Muscle layer of colon (tissue), 2 donors: Measurements from ENCODE around the gene PI4KA.
"Not testable (repeated sequence)": the region's sequence is repeated elsewhere in the genome, so short reads cannot be mapped to it uniquely, and the experiment has no call there.

ENCODE experiments used
- H3K27ac ChIP-seq: one replicate; pipeline ENCODE4 v1.7.0; 2013; ENCODE audit warnings: low read depth, mild to moderate bottlenecking, low read length, moderate library complexity
- H3K27me3 ChIP-seq, 2 donors: one replicate each; pipeline ENCODE4 v1.7.0; 2013; ENCODE audit warnings: low read length in 2 of 2, mild to moderate bottlenecking in 2 of 2; ENCODE audit not compliant: insufficient read depth in 2 of 2, control insufficient read depth in 1 of 2
- H3K36me3 ChIP-seq: one replicate; pipeline ENCODE4 v1.7.0; 2013; ENCODE audit warnings: mild to moderate bottlenecking, low read length; ENCODE audit not compliant: insufficient read depth
- H3K4me1 ChIP-seq: one replicate; pipeline ENCODE4 v1.7.0; 2013; ENCODE audit warnings: mild to moderate bottlenecking, low read length; ENCODE audit not compliant: insufficient read depth
- H3K4me3 ChIP-seq, 2 donors: one replicate each; pipeline ENCODE4 v1.7.0; 2013; ENCODE audit warnings: low read length in 2 of 2, low read depth in 1 of 2, mild to moderate bottlenecking in 1 of 2, moderate library complexity in 1 of 2
- H3K9ac ChIP-seq: one replicate; pipeline ENCODE4 v1.7.0; 2013; ENCODE audit warnings: low read length
- H3K9me3 ChIP-seq: one replicate; pipeline ENCODE4 v1.7.0; 2013; ENCODE audit warnings: mild to moderate bottlenecking, low read length
- donor health status: abdominal sarcoma.
- donor health status: Adenocarcinoma of cecum.

The PI4KA gene

DNA sequence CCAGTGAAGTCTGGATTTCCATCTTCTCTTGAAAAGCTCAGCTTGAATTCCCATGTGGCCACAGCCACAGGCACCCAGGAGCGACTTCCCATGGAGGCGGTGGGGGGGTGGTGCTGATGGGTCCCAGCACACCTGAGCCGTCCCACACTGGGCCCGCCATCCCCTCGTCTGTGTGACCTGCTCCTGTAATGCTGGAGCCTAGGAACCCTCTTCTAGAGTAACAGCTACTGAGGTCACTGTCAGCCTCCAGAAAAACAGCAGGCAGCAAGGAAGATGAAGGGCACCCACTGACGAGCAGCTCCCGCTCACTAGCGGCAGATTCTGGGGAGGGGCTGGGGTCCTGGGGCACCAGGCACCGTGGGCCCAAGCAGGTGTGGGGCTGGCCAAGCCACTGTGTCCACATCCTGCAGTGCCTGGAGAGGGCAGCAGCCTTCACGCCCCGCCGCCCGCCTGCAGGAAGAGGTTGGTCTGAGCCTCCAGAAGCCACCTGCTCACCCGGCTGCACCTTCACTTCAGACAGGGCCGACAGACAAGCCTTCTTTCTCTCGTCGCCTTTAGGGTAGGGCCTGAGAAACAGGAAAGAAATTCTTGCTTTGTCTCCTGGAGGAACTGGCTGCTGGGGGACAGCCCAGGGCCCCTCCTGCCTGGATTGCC is 141.3 kb downstream of the PI4KA start:
- not testable (repeated sequence) for H3K27ac ChIP-seq, H3K36me3 ChIP-seq, H3K9ac ChIP-seq, H3K9me3 ChIP-seq, H3K4me3 ChIP-seq, H3K4me1 ChIP-seq, H3K27me3 ChIP-seq

- not testable (repeated sequence) for H3K27ac ChIP-seq, H3K9ac ChIP-seq, H3K36me3 ChIP-seq, H3K4me1 ChIP-seq, H3K4me3 ChIP-seq, H3K27me3 ChIP-seq, H3K9me3 ChIP-seq
These were observed 145.5 kb downstream of the PI4KA start for GRCh38 chr22:20713116-20713515.

DNA sequence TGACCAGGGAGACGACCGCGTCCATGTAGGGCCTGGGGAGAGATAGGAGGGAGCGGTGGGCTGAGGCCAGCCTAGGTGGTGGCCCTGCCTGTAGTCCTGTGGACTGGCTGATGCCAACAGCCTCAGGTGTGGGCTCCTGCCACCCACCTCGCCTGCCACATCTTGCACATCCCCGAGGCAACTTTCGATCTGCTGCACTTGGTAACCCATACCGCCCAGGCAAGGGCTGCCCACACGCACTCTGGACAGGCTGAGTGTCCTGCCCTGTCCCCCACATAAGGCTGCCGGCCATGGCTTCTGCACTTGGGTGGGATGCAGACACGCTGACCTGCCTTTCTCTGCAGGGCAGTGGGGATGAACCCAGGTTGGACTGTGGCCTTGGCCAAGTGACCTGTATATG is 148.6 kb downstream of the PI4KA start:
- H3K27ac ChIP-seq, H3K9ac ChIP-seq, H3K9me3 ChIP-seq, H3K36me3 ChIP-seq, H3K4me1 ChIP-seq, H3K4me3 ChIP-seq, H3K27me3 ChIP-seq: not testable (repeated sequence)

GRCh38 chr22:20707549-20708118 is 151.0 kb downstream of the PI4KA start:
- H3K4me3 ChIP-seq, H3K27ac ChIP-seq, H3K4me1 ChIP-seq, H3K36me3 ChIP-seq, H3K9ac ChIP-seq, H3K9me3 ChIP-seq, H3K27me3 ChIP-seq: not testable (repeated sequence)

DNA sequence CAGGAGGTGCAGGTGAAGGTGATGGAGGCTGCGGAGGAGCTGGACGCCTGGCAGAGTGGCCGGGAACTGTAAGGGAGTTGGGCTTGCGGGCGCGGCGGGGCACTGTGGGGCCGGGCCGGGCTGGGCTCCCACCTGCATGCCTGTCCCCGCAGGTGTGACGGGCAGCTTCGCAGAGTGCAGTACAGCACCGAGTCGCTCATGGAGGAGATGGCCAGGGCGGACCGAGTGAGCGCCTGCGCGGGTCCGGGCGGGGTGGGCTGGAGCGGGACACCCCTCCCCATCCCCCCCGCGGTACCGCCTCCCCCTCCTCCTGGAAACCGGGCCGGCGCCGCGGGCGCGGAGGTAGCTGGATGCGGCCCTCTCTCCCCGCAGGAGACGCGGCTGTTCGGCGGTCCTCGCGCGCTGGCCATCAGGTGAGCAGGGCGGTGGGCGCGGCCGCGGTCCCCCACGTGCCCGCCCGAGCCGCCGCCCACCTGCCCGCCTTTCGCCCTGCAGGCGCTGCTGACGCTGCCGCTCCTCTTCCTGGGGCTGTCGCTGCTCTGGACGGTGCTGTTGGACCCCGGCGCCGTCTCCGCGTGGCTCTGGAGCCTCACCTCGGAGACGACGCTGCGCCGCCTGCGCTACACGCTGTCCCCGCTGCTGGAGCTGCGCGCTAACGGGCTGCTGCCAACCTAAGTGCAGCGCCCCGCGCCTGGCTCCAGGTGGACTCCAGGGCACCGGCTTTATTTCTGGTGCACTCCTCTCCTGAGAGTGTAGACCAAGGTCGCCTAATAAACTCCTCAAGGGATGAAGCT is 154.6 kb downstream of the PI4KA start:
- not testable (repeated sequence) for H3K4me3 ChIP-seq, H3K36me3 ChIP-seq, H3K27ac ChIP-seq, H3K9me3 ChIP-seq, H3K4me1 ChIP-seq, H3K9ac ChIP-seq, H3K27me3 ChIP-seq

GRCh38 chr22:20703414-20703806 is 155.2 kb downstream of the PI4KA start:
- not testable (repeated sequence) for H3K36me3 ChIP-seq, H3K4me1 ChIP-seq, H3K4me3 ChIP-seq, H3K9me3 ChIP-seq, H3K9ac ChIP-seq, H3K27me3 ChIP-seq, H3K27ac ChIP-seq

DNA sequence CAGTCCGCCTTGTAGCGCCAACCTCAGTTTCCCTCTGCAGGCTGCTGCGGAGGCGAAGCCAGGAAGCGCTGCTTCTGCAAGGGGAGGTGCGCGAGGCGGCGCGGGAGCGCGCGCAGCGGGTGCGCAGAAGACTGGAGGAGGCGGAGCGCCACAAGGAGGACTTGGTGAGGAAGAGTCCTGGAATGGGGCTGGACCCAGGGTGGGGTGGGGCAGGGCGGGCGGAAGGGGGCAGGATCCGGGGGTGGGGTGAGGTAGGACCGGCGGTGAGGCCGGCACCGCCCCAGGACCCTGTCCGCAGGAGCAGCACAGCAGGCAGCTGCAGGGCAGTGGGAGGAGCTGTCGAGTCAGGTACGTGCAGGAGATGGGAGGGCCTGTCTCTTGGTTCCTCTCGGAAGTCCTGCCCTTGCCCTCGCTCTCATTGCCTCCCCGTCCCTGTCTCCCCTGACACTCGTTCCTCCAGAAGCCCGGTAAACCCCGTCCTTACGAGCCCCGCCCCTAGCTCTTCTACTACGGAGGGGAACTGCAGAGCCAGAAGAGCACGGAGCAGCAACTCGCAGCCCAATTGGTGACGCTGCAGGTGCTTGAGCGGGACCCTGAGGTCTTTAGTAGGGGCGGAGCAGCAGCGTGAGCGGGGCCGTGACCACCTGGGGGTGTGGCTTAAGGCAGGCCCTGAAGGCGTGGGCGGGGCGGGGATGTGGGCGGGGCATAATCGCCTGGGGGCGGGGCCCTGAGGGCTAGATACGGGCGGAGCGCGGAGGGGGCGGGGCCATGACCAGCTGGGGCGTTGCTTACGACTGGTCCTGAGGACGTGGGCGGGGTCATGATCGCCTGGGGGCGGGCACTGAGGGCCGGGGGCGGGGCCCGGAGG is 155.8 kb downstream of the PI4KA start:
- H3K9me3 ChIP-seq, H3K9ac ChIP-seq, H3K27ac ChIP-seq, H3K27me3 ChIP-seq, H3K36me3 ChIP-seq, H3K4me1 ChIP-seq: not testable (repeated sequence)
- peak overlapping the region; percentile 35 to 38 for H3K4me3 ChIP-seq

DNA sequence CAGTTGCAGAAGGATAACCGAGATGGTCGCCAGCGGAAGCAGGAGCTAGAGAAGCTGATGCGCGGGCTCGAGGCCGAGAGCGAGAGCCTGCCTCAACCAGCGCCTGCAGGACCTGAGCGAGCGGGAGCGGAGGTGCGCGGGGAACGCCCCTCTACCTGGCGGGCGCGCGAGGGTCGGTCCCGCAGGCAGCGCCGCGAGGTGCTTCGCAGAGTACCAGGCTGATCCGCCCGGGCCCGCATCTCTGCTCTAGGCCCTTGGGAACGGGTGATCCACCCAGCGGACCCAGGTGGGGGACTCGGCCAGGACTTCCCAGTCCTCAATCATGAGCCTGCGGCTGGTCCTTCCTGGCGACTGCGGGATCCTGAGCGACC is 156.5 kb downstream of the PI4KA start:
- peak overlapping the region in 1 of 2 donors; percentile 35 for H3K4me3 ChIP-seq
- not testable (repeated sequence) for H3K9ac ChIP-seq

GRCh38 chr22:20701680-20702136 is 156.9 kb downstream of the PI4KA start:
- not testable (repeated sequence) for H3K36me3 ChIP-seq, H3K27me3 ChIP-seq, H3K9ac ChIP-seq, H3K27ac ChIP-seq, H3K4me1 ChIP-seq, H3K4me3 ChIP-seq, H3K9me3 ChIP-seq

More for the DNA sequence above, 156.5 kb downstream of the PI4KA start:
- H3K9me3 ChIP-seq, H3K36me3 ChIP-seq, H3K27ac ChIP-seq, H3K4me1 ChIP-seq, H3K27me3 ChIP-seq: not testable (repeated sequence)

DNA sequence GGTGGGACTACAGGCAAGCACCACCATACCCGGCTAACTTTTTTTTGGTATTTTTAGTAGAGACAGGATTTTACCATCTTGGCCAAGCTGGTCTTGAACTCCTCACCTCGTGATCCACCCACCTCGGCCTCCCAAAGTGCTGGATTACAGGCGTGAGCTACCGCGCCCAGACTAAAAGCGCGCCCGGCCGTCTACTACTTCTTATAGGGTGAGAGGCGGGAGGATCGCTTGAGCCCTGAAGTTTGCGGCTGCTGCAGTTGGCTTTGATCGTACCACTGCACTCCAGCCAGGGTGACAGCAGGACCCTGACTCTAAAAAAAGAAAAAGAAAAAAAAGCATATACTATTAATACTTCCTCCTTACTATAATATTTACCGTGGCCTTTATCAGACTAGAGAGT is 158.3 kb downstream of the PI4KA start:
- not testable (repeated sequence) for H3K9ac ChIP-seq, H3K27me3 ChIP-seq, H3K4me1 ChIP-seq, H3K9me3 ChIP-seq, H3K36me3 ChIP-seq, H3K4me3 ChIP-seq, H3K27ac ChIP-seq

DNA sequence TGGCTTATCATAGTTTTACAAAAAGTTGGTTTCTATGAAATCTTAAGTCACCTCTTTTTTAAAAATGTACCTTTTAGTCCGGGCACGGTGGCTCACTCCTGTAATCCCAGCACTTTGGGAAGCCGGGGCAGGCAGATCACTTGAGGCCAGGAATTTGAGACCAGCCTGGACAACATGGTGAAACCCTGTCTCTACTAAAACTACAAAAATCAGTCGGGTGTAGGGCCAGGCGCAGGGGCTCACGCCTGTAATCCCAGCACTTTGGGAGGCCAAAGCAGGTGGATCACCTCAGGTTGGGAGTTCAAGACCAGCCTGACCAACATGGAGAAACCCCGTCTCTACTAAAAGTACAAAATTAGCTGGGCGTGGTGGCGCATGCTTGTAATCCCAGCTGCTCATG is 158.8 kb downstream of the PI4KA start:
- not testable (repeated sequence) for H3K36me3 ChIP-seq, H3K9ac ChIP-seq, H3K4me1 ChIP-seq, H3K9me3 ChIP-seq, H3K4me3 ChIP-seq, H3K27me3 ChIP-seq, H3K27ac ChIP-seq
